GF-D8 (cell line): ENCODE results near the gene ABCC5.
A peak's percentile ranks its signal among the peaks of the same experiment; 100 is the strongest.
"Not testable (repeated sequence)": the region's sequence is repeated elsewhere in the genome, so short reads cannot be mapped to it uniquely, and the experiment has no call there.

ENCODE experiments used
- DNase-seq: peaks from one replicate; lab custom pipeline; 2025; lab: John Stamatoyannopoulos, UW

Gene ABCC5

GRCh38 chr3:184017672-184018423 lies at the start of gene ABCC5:
Gene ABCC5, minus strand, starts transcription at chr3:184017884. Its CDS starts 3,492 bp downstream, at chr3:184014392.
- peak; percentile 71 for DNase-seq

DNA sequence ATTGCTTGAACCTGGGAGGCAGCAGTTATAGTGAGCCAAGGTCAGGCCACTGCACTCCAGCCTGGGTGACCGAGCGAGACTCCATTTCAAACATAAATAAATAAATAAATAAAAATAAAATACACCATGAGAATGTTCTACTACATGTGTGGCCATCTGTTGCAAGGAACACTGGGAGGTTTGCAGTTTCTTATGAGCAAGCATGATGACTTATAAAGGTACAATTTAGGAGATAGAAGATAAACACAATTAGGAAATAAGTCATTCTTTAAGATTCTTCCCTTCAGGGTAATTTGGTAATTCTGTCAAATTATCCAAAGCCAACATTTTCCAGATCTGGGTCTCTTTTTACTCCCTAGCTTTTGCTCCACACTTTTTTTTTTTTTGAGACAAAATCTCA lies 48.5 kb upstream of the ABCC5 start:
- no peak for DNase-seq

- DNase-seq = no peak
Observed at GRCh38 chr3:184062637-184063036, 45.0 kb upstream of the ABCC5 start.

DNA sequence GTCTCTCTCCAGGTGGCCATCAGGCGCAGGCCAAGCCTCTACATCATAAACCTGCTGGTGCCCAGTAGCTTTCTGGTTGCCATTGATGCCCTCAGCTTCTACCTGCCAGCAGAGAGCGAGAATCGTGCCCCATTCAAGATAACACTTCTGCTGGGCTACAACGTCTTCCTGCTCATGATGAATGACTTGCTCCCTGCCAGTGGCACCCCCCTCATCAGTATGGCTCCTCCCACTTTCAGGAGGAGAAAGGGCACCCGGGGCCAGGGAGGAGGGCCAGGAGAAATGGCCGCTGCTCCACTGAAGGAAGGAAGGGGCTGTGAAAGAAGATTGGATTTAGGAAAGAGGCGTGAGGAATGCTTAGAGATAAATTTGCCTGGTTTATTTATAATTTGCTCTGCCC lies 41.7 kb upstream of the ABCC5 start:
- no peak for DNase-seq

DNA sequence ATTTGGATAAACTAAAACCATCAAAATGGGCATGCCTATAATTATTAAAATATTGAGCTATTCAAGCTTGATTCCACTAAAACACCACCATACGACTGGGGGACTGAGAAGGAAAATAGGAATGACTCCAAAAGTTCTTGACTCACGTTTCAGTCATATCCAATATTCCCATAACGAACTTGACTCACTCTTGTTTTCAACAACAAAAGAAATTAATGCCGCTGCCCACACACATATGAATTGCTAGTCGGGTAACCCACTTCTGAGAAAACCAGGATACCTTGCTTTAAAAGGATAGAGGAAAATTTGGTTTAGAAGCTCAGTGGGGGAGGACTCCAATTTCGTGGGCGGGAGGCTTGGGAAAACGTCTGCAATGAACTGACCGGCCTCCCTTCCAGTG lies 40.3 kb upstream of the ABCC5 start:
- DNase-seq = no peak

DNA sequence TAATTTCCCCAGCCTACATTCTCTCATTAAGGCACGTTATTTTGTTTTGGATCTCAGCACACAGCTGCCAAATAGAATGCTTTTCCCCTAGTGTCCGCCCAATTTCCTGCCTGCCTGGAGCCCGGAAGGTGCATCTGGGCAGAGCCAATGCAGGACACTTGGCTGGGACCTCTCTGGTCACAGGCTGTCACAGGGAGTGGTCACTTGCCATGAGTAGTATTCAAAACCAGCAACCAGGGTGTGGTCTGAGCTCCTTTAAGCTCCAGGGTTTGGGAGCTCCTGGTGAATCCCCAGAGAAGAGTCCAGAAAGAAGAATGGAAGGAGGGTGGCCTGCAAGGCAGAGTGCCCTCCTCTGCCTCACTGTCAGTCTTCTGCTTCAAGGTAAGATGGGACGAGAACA lies 35.1 kb upstream of the ABCC5 start, which contains the start of gene HTR3C:
Gene HTR3C (plus strand): TSS at position 281 of the 400 bp plus-strand sequence. CDS start 34 bp downstream, at position 315.
- no peak for DNase-seq

GRCh38 chr3:184050217-184050847 lies 32.6 kb upstream of the ABCC5 start:
- DNase-seq = no peak

- DNase-seq = no peak
Observed at GRCh38 chr3:184045995-184046394, 28.3 kb upstream of the ABCC5 start.

DNA sequence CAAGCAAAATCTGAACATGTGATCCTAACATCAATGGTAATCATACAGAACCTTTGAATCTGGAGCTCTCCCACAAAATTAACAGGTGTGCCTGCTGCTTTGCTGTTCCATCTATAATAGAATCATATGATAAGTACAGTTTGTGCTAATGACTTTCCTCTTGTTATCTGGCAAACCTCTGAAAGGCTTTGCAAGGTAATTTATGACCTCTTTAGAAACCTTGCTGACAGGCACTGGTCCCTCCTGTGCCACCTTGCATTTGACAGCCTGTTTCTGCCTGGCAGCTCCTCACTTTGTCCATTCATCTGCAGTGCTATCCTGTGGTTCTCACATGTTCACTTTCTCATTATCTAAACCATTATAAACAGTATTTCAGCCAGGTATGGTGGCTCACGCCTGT lies 24.9 kb upstream of the ABCC5 start:
- no peak for DNase-seq

DNA sequence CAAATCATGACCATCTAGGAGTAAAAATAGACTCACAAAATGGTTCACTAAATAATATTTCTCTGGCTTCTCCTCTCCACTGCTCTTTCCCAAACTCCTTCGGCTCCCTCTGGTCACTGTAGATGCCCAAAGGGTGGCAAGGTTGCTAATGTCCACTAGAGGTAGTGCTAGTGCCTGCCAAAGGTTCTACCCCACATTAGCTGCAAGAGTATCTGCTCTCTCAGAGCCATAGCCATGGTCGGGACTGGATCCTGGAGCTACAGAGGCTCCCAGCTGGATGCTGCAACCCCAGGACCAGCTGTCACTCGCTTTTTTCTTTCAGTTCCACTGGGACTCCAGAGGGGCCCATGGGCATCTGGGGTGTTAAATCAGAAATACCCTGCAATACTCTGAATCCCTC lies 22.3 kb upstream of the ABCC5 start:
- no peak for DNase-seq

GRCh38 chr3:184039414-184039813 lies 21.7 kb upstream of the ABCC5 start:
- DNase-seq = no peak

GRCh38 chr3:184038307-184038706 lies 20.6 kb upstream of the ABCC5 start:
- not testable (repeated sequence) for DNase-seq

- DNase-seq = no peak
Observed at GRCh38 chr3:184037816-184038215, 20.1 kb upstream of the ABCC5 start.

- no peak for DNase-seq
Observed at GRCh38 chr3:184031187-184031792, 13.6 kb upstream of the ABCC5 start, which contains the start of gene HTR3D. Gene HTR3D, plus strand, starts transcription at chr3:184031742. Its CDS starts 0 bp downstream, at chr3:184031742.

DNA sequence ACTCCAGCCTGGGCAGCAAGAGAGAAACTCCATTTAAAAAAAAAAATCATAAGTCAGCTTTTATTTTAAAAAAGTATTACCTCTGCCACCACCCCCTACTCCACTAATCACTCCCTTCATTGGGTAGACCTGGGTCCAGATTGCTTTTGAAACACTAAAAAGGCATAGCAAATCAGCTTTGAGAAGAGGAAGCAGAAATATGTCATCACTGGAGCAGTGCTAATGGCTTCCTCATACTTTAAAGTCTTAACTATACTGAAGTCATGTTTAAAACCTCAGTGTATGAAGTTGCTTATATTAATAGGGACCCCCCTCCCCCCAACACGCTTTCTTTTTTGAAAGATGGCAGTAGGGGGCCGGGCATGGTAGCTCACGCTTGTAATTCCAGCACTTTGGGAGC lies 12.9 kb upstream of the ABCC5 start:
- DNase-seq = no peak

DNA sequence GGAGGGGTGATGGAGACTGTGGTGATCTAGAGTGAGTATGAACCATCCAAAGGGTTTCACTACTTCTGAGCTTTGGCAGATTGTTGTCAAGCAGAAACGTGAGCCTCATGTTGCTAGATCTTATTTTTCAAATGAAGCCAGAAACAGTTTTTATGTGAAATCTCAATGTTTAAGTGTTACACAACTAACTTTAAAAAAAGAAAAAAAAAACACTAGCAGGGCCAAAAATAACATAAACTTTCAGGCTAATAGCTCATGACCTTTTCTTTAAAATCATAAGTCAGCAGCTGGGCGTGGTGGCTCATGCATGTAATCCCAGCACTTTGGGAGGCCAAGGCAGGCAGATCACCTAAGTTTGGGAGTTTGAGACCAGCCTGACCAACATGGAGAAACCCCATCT lies 11.8 kb upstream of the ABCC5 start:
- DNase-seq = no peak

DNA sequence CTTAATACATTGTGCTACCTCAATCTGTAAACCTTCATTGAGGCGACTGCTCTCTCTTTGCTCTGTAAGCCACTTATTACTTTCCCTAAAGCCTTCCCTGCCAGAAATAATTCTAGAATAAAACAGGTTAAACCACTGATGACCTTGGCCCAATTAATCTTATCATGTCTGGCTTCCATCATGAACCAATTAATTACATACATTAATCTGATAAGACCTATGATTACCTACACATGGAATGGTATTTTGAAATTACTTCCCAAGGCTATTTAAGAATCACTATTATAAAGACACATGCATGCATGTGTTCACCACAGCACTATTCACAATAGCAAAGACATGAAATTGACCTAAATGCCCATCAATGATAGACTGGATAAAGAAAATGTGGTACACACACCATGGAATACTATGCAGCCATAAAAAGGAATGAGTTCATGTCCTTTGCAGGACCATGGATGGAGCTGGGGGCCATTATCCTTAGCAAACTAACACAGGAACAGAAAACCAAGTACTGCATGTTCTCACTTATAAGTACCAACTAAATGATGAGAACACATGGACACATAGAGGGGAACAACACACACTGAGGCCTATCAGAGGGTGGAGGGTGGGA lies 10.7 kb upstream of the ABCC5 start:
- not testable (repeated sequence) for DNase-seq

- DNase-seq = not testable (repeated sequence)
Observed at GRCh38 chr3:184025256-184025655, 7.6 kb upstream of the ABCC5 start.

DNA sequence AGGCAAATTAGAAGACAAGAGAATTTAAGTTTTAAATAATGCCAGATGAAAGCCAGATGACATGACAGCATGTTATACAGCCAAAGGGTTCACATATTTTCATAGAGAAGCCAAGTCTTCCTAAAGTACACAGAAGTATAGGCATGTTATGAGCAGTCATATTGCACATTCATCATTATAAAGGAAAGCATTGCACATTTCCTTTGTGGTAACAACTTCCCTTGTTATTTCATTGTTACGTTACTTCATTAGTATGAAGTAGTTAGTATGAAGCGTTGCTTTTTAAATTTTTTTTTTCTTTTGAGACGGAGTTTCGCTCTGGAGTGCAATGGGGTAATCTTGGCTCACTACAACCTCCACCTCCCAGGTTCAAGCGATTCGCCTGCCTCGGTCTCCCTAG lies 4.6 kb upstream of the ABCC5 start:
- peak; percentile 86 for DNase-seq

DNA sequence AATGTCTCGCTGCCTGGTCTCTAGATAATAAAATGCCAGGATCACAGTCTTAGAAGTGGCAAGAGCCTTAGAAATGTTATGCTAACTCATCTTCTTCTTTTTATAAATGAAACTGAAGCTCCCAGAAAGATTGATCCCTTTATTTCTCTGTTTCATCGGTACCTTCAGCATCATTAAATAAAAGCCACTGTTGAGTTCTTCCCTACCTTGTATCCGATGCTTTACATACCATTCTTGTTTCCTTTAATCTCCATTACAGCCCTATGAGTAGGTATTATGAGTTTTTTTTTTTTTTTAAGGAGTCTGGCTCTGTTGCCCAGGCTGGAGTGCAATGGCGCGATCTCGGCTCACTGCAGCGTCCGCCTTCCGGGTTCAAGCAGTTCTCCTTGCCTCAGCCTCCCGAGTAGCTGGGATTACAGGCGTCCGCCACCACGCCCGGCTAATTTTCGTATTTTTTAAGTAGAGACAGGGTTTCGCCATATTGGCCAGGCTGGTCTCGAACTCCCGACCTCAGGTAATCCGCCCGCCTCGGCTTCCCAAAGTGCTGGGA lies 815 bp upstream of the ABCC5 start:
- DNase-seq = no peak

- DNase-seq = no peak
Observed at GRCh38 chr3:184016811-184017671, 643 bp downstream of the ABCC5 start.
